NT2/D1 (cell line): ENCODE results near the gene VAV2.

Source experiments
- SUZ12 ChIP-seq: IDR thresholded peaks from 2 replicates; pipeline ENCODE4 v1.6.1; 2011; ENCODE audit not compliant: insufficient read length, insufficient read depth; ENCODE audit errors: extremely low read depth
- YY1 ChIP-seq: IDR thresholded peaks from 2 replicates; pipeline ENCODE4 v1.6.1; 2011; ENCODE audit not compliant: insufficient read length, insufficient read depth
- ZNF274 ChIP-seq: IDR thresholded peaks from 2 replicates; pipeline ENCODE4 v1.6.1; 2011; ENCODE audit warnings: mild to moderate bottlenecking, low read depth, low read length

GRCh38 chr9:133854048-133854447, 138.1 kb downstream of the VAV2 start:
- TF ChIP-seq ZNF274 (no peak), SUZ12 (no peak), YY1 (no peak)
